GM18870 (cell line): Measurements from ENCODE around the gene CNPY1.

Experiments
- ATAC-seq: cut with Tn5 transposase; IDR thresholded peaks from one replicate; pipeline ENCODE4 v1.9.1; 2021; ENCODE audit warnings: moderate library complexity; ENCODE audit not compliant: unreplicated experiment

CNPY1 gene

DNA sequence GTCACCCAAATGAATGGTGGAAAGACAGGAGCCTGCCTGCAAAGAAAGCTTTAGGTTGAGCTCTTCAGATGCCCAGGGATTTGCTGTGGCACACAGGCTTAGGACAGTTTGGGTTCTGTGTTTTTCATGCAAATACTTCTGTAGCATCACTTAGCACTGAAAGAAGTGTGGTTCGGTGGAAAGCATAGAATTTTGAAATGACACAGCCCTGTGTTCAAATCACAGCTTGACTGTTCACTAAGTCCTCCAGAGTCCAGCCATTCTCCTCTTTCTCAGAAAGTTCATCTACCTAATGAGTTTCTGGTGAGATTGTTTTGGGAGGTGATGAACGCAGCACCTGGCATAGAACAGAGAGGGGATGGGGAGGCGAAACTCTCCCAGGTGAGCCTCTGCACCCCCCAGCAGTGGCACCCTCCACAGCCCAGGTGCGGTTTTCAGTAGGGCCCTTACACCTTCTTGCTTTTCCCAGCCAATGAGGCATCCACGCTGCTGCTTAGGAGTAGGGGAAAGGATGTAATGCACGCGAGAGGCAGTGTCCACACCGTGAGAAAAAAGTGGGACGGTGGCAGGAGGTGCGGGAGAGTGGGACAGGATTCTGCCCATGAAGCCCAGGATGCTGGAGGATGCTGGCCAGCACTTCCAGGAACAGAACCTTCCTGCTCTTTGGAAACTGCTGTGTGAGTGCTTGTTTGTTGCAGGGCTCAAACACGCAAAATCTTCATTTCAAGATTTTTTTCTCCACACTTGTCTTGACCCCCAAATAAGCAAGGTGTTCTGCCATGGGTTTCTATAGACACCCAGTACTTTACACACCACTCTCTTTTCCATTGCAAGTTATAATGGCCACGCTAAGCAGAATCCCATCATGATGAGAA lies 76.8 kb downstream of the CNPY1 start:
- no peak for ATAC-seq

DNA sequence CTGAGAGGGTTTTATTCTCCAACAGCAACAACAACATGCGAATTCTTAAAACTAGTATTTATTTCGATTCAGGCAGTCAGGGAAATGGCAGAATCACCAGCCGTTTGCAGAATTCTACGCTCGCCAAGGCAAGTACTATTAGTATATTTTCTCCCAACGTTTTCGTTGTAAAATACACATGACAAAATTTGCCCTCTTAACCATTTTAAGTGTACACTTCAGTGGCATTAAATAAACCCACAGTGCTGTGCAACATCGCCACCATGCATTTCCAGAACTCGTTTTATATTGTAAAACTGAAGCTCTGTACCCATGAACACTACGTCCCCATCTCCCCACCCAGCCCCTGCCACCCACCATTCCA lies 77.6 kb downstream of the CNPY1 start:
- ATAC-seq, result no peak

DNA sequence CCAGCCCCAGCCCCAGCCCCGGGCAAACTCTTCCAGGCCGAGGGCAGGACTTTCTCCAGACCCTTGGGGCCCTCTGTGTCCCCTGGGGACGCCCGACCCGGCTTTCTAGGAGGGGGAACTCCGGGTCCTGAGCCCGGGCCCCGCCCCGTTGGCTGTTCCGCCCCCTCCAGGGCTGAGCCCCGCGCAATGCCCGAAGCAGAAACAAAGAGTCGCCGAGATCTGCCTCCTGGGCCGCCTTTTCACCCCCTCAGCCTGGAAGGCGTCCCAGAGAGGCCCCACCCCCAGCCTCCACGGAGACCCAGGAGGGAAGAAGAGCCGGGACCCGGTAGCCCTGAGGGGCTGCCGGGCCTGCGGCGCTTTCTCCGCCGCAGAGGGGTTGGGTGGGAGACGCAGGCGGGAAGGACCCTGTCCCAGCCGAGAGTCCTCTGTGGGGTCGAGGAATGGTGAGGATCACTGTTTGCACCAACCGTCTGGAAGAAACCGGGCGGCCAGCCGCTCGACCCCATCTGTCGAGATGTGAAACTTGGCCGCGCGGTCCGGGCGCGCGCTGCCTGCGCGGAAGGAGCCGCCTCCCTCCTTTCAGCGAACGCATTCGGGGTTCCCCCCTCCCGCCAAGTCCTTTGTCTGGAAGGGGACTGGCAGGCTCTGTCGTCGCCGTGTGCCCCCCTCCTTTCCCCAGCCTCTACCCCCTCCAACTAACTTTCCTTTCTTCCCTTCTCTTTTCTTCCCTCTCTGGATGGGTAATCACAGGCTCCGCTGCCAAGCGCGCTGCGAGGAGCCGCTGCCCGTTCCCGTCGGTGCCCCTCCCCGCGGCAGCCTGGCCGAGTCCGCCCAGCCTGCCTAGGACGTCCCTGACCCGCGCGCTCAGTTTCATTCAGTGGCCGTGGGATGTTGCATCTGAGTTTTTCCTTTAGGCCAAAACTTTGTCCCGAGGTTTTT lies 78.2 kb downstream of the CNPY1 start:
- ATAC-seq, result no peak

DNA sequence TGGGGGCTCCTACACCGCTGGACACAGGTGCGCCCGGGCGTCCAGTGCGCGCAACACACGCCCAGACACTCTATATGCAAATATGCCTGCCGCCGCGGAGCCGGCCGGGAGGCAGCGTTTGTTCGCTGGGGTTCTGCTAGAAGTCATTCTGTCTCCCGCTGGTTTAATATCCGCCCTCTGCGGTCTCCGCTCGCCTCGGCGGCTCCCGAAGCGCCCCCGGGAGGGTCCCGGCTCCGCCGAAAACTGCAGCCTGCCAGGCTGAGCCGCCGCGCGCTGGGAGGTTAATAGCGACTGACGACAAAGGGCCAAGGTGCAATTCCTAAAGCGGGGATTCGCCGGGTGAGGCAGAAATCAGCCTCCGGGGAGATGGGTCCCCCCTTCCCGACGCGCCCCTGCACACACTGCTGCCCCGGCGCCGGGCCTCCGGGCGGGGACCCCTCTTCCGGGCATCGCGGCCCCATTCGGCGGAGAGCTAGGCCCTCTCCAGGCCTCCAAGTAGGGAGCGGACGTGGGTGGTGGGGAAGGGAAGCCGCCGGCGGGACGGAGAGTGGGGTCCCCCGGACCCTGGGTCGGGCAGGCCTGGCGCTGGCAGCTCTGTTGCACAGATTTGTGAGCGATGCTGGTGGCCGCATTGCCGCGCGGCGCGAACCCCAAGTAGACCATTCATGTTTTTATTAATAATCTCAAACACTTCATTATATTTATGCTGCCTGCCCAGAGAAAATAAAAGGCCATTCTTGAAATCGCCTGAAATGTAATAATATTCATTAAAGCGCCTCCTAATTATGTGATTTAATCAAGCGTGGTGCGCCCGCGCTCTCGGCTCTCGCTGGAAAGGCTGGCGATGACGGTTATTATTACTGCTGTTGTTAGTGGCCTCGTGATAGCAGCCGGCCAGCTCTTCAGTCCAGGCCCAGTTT lies 79.3 kb downstream of the CNPY1 start:
- ATAC-seq, result no peak

DNA sequence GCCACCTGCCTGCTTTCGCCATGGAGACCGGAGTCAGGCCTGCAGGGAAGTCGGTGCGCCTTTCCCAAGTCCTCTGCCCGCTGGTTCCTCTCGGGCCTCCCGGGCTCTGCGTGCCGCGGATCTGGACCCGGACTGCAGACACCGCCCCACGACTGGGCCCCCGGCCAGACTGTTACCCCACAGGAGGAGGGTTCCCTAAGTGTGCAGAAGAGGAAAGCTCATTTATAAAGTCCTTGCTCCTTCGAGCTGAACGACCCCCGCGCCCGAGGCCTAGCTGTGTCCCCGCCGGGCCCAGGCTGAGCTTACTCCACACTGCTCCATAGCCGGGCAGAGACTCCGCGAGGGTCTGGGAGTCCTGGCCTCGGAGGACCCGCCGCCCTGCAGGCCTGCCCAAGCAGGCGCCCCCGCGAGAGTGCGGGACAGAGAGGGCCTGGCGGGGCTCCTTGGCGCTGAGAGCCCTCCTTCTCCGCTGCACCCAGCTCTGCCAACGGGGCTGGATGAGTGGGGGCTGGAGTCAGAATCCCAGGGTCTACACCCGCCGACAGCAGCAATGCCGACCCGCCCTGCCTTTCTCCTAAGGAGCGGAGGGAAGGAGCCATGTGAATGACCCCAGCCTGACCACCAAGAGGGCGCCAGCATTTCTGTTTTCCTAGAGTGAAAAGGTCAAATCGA lies 80.1 kb downstream of the CNPY1 start:
- no peak for ATAC-seq

DNA sequence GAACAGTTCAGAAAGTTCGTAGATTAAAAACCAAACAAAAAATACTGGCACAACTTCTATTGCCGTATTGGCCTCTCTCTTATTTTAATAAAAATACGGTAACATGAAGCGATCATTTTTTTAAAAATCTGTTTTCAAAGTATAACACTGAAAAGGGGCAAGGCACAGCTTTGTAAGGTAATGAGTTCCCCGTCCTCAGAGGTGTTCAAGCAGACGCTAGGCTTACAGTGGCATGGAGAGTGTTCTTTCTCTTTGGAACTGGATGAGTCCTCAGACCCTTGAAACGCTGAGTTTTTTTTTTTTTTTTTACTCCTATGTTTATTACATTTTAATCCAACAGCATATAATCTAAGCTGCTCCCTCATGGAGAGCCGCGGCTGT lies 80.6 kb downstream of the CNPY1 start:
- ATAC-seq, result no peak

DNA sequence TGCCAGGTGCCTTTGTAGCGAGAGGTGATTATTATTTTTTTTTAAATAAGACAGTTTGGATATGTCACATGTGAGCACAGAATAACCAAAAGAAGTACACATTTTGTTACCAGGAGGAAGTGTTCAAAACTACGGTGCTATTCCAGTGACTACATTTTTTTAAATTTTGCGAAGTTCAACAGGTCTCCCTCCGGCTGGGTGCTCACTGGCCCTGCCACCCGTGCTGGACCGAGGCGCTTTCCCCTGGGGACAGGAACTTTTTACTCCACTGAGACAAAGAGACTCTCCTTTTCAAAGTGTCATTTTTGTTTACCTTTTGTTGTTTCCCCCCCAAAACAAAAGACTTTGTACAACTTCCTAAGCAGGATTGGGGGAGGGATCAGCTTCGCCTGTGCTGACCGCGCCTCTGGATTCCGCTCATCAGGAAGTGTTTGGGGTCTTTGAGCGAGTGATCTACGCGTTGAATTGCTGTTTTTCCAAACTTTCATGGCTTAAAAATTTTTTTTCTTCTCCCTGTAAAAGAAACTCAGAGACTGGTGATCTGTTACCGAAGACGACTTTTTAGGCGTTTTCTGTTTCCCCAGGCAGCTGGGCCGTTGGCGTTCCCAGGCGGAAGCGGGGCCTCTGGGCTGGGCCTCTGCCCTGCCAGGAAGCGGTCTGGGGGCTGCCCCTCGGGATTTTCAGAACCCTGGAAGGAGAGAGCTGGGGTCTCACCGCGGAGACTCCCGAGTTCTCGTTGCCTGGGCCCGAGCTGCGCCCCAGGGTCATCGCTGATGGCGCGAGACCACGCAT lies 81.2 kb downstream of the CNPY1 start:
- ATAC-seq, result no peak

DNA sequence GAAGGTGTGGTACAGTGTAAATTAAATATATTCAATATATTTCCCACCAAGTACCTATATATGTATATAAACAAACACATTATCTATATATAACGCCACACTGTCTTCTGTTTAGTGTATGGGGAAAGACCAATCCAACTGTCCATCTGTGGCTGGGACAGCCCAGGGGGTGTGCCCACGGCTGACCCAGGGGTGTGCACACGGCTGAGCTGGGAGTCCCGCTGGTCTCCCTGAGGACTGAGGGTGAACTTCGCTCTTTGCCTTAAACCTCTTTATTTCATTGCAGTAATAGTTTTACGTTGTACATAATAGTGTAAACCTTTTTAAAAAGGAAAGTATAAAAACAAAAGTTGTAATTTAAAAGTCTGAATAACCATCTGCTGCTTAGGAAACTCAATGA lies 82.2 kb downstream of the CNPY1 start:
- no peak for ATAC-seq

DNA sequence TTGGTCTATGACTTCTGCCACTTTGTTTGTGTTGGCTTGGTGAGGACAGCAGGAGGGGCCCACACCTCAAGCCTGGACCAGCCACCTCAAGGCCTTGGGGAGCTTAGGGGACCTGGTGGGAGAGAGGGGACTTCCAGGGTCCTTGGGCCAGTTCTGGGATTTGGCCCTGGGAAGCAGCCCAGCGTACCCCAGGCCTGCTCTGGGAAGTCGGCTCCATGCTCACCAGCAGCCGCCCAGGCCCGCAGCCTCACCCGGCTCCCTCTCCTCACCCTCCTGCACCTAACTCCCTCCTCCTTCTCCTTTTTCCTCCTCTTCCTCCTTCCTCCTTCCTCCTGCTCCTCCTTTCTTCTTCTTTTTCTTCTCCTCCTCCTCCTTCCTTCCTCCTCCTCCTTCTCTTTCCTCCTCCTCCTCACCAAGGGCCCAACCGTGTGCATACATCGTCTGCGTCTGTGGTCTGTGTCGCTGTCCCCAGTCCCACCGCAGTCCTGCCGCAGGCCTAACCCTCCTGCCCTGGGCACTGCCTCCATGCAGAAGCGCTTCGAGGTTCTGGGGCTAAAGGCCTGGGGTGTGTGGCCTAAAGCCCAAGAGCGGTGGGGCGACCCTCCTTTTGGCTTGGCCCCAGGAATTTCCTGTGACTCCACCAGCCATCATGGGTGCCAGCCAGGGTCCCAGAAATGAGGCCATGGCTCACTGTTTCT lies 83.1 kb downstream of the CNPY1 start:
- ATAC-seq, result no peak

DNA sequence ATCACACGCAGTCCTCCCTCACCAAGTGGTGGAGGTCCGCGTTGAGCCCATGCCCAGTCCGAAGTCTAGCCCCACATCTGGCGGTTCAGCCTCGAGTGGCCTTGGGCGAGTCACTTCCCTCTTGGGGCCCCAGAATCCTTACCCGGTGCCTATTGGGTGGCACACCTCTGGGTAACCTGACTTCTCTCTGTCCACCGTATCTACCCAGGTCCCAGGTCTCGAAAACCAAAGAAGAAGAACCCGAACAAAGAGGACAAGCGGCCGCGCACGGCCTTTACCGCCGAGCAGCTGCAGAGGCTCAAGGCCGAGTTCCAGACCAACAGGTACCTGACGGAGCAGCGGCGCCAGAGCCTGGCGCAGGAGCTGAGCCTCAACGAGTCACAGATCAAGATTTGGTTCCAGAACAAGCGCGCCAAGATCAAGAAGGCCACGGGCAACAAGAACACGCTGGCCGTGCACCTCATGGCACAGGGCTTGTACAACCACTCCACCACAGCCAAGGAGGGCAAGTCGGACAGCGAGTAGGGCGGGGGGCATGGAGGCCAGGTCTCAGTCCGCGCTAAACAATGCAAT lies 84.1 kb downstream of the CNPY1 start:
- no peak for ATAC-seq

DNA sequence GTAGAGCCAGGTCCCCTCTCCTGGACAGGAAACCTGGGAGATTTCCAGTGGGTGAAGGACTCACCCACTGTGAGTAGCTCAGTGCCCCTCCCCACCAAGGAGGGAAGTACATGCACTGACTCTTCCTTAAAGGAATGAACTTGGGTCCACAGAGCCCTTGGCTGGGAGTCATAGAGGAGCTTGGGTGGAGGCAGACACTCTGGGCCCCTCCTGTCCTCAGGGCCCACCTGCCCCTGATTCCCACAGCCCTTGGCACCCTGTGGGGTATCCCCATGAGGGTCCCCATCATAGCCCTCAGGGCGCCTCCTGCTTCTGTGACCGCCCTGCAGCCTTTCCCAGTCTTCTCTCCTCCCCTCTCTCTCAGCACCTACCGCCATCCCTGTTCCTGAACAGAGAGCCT lies 84.7 kb downstream of the CNPY1 start:
- ATAC-seq, result no peak

DNA sequence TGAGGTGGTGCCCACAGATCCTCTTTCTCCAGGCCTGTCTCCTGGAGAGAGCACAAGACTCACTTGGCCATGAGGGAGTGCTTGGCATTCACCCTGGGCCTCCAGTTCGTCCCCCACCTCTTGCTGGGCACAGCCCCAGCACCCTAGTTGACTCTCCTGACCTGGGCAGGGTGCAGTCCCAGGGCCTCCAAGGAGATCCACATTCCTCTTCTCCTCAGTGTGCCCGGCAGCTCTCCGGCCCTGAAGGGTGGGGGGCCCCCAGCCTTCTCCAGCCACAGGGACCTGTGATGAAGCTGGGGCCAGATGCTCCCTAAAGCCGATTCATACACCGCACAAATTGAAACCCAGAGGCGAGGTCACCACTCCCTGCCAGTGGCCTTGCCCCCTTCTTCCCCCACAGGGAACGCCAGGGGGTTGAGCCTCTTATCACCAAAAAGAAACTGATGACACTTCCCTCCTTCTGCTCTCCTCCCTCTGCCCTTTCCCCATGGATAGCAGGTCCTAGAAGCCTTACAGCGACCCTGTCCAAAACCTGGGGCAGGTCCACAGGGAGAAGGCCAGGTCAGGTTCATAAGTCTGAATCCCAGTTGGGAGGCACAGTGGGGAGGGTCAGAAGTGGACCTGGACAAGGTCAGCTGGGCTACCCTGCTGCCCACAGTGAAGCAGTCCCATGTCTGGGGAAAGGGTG lies 85.3 kb downstream of the CNPY1 start:
- no peak for ATAC-seq

DNA sequence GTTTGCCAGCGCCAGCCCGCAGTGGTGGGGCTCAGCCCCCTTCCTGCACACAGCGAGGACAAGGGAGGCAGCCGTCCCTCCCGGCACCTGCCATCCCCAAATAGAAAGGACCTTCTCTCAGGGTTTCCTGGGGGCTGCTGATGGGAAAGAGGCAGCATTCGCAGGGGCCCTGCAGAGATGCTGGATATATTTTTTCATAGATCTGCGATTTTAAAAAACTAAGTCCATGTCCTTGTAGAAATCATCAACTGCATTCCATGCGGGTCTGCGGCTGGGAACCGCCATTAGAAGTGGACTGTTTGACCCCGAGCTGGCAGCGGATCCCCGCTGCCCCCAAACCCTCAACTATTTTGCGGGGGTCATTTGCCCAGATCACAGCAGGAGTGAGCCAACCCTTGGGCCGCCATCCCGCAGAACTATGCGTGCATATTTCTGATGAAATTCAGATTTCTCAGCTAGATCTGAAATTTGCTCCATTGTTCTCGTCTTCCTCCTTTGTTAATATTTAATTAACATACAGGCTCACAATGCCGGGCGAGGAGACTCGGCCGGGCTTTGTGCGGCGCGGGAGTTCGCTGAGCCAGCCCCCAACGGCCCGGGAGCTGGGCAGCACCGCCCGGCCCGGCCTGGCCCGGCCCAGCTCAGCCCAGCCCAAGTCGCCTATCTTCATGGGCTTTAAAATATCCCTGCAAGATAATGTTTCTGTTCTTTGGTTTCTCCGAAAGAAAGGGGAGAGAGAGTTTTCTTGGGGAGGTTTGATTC lies 86.5 kb downstream of the CNPY1 start:
- ATAC-seq, result no peak

DNA sequence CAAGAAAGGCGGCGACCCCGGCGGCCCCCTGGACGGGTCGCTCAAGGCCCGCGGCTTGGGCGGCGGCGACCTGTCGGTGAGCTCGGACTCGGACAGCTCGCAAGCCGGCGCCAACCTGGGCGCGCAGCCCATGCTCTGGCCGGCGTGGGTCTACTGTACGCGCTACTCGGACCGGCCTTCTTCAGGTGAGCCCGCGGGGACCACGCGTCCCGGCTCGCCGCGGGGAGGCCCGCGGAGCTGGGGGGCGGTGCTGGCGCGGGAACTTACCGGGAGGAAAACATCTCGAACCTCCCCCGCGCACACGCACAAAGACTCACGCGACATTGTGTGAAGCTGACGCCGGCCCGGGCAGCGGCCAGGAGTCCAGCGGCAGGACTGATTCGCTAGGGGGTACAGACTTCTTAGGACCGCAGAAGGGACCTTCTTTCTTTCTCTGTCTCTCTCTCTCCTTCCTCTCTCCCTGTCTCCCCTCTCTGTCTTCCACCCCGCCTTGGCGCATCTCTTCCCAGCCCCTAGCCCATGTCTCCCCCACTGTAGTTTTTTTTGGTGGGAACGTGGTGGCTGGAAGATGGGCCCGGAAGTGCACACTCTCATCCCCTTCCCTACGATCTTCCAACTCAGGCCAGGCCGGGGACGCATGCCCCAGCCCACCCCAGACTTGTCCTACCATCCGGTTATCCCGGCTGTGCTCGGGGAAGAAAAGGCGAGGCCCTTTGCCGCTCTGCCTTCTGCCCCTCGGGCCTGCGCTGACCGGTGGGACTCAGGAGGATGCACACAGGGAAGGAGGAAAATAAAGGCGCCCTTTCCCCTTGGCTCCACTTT lies 87.3 kb downstream of the CNPY1 start:
- ATAC-seq, result no peak

DNA sequence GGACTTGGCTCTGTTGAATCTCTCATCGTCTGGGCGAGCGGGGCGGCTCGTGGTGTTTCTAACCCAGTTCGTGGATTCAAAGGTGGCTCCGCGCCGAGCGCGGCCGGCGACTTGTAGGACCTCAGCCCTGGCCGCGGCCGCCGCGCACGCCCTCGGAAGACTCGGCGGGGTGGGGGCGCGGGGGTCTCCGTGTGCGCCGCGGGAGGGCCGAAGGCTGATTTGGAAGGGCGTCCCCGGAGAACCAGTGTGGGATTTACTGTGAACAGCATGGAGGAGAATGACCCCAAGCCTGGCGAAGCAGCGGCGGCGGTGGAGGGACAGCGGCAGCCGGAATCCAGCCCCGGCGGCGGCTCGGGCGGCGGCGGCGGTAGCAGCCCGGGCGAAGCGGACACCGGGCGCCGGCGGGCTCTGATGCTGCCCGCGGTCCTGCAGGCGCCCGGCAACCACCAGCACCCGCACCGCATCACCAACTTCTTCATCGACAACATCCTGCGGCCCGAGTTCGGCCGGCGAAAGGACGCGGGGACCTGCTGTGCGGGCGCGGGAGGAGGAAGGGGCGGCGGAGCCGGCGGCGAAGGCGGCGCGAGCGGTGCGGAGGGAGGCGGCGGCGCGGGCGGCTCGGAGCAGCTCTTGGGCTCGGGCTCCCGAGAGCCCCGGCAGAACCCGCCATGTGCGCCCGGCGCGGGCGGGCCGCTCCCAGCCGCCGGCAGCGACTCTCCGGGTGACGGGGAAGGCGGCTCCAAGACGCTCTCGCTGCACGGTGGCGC lies 88.1 kb downstream of the CNPY1 start, which contains the start of gene EN2:
EN2 (plus strand) TSS at position 19 of the 767 bp plus-strand sequence; CDS start at position 268, 249 bp downstream.
- ATAC-seq, result no peak
